DOHH2 (cell line): ENCODE measurements around the gene PSMD6.

Experiments used
- H3F3A ChIP-seq: fragments of 200-600 bp; sonication (generic), shearing (Covaris generic); 2 replicates; pipeline ENCODE4 v1.6.0; 2016; ENCODE audit warnings: antibody characterized with exemption, mild to moderate bottlenecking; ENCODE audit not compliant: control insufficient read depth, insufficient read depth
- H3K27ac ChIP-seq: fragments of 200-600 bp; sonication (generic); 2 replicates; pipeline ENCODE4 v1.5.1; 2014; ENCODE audit warnings: low read depth, mild to moderate bottlenecking, low read length, moderate library complexity
- H3K27me3 ChIP-seq: fragments of 200-600 bp; sonication (generic); 2 replicates; pipeline ENCODE4 v1.6.1; 2014; ENCODE audit warnings: mild to moderate bottlenecking, low read length, mixed read lengths; ENCODE audit not compliant: control insufficient read depth
- H3K36me3 ChIP-seq: fragments of 200-600 bp; sonication (generic); 2 replicates; pipeline ENCODE4 v1.6.1; 2014; ENCODE audit warnings: mild to moderate bottlenecking, low read length, moderate library complexity, mixed read lengths; ENCODE audit not compliant: control insufficient read depth
- H3K4me1 ChIP-seq: fragments of 200-600 bp; sonication (generic); 2 replicates; pipeline ENCODE4 v1.6.1; 2014; ENCODE audit warnings: mild to moderate bottlenecking, low read length, mixed read lengths; ENCODE audit not compliant: control insufficient read depth
- H3K4me2 ChIP-seq: fragments of 200-600 bp; sonication (generic); 2 replicates; pipeline ENCODE4 v1.6.0; 2014; ENCODE audit warnings: mild to moderate bottlenecking, low read length, moderate library complexity
- H3K4me3 ChIP-seq: fragments of 200-600 bp; sonication (generic); 2 replicates; pipeline ENCODE4 v1.5.1; 2014; ENCODE audit warnings: mild to moderate bottlenecking, low read length, mixed read lengths
- H3K79me2 ChIP-seq: fragments of 200-600 bp; sonication (generic); 2 replicates; pipeline ENCODE4 v1.6.1; 2014; ENCODE audit warnings: mild to moderate bottlenecking, low read length, mixed read lengths; ENCODE audit not compliant: control insufficient read depth
- H3K9me2 ChIP-seq: fragments of 200-600 bp; sonication (generic); replicated peaks from 2 replicates; pipeline ENCODE4 v1.6.1; 2014; ENCODE audit warnings: mild to moderate bottlenecking, low read length, mixed read lengths; ENCODE audit not compliant: control insufficient read depth
- H3K9me3 ChIP-seq: fragments of 200-600 bp; sonication (generic); 2 replicates; pipeline ENCODE4 v1.6.1; 2014; ENCODE audit warnings: antibody characterized with exemption, low read length, mixed read lengths; ENCODE audit not compliant: control insufficient read depth, insufficient read depth
- H4K20me1 ChIP-seq: fragments of 200-600 bp; sonication (generic); 2 replicates; pipeline ENCODE4 v1.6.0; 2014; ENCODE audit warnings: low read depth, mild to moderate bottlenecking, antibody characterized with exemption, low read length, moderate library complexity; ENCODE audit not compliant: control insufficient read depth, insufficient read depth
- CTCF ChIP-seq: fragments of 200-600 bp; sonication (generic); IDR thresholded peaks from one replicate; pipeline ENCODE4 v1.5.1; 2014; ENCODE audit warnings: antibody characterized with exemption, mild to moderate bottlenecking, low read depth, low read length; ENCODE audit not compliant: poor library complexity, severe bottlenecking
- EZH2phosphoT487 ChIP-seq: fragments of 200-600 bp; sonication (generic); IDR thresholded peaks from 2 replicates; pipeline ENCODE4 v1.6.1; 2017; ENCODE audit warnings: borderline replicate concordance, mild to moderate bottlenecking, antibody characterized with exemption, low read length, moderate library complexity, mixed read lengths

Gene PSMD6

DNA sequence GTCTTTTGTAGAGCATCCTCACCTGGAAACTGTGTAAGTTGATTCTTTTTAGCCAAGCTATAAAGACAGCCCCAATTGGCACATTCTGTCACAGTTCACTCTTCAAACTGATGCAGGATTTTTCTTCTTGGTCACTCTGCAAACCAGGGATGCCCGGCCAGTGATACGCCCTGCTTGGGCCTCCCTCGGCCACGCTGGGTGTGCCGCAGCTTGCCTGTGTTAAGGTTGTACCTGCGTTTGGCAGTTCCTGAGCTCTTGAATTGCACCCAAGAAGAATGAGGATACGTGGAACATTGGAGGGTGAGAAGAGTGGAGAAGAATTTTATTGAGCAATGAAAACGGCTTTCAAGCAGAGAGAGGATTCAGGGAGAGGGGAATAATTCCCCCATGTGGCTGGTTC, 49.9 kb downstream of the PSMD6 start:
- Histone ChIP-seq H3K36me3 (peaks cover 28% of the 10 kb centered on the region), H3K27me3 (no peaks in the 10 kb centered on the region), H4K20me1 (peaks cover 3% of the 10 kb centered on the region; the same call in 1 of the 2 replicates), H3F3A (0 out of 2 replicates have a peak, but pooled peaks cover under 1% of the 10 kb centered on the region), H3K4me3 (no peak overlapping the region), H3K4me1 (peaks cover 8% of the 10 kb centered on the region), H3K9me2 (no peaks in the 10 kb centered on the region), H3K27ac (no peak overlapping the region), H3K79me2 (peaks cover 42% of the 10 kb centered on the region), H3K4me2 (no peak overlapping the region), H3K9me3 (no peaks in the 10 kb centered on the region)
- no peak for TF ChIP-seq EZH2phosphoT487
- TF ChIP-seq CTCF = no peak

GRCh38 chr3:63972987-63973386, 50.3 kb downstream of the PSMD6 start:
- Histone ChIP-seq H3K4me1 (peaks cover 12% of the 10 kb centered on the region), H3K9me3 (no peaks in the 10 kb centered on the region), H3K27me3 (no peaks in the 10 kb centered on the region), H3K27ac (no peak overlapping the region), H3K9me2 (no peaks in the 10 kb centered on the region), H3K4me3 (no peak overlapping the region), H3K79me2 (peaks cover 46% of the 10 kb centered on the region), H4K20me1 (peaks cover 3% of the 10 kb centered on the region; the same call in 1 of the 2 replicates), H3F3A (0 out of 2 replicates have a peak, but pooled peaks cover 5% of the 10 kb centered on the region), H3K36me3 (peaks cover 28% of the 10 kb centered on the region), H3K4me2 (no peak overlapping the region)
- TF ChIP-seq EZH2phosphoT487 = no peak
- TF ChIP-seq CTCF = no peak

- Histone ChIP-seq H3F3A (0 out of 2 replicates have a peak, but pooled peaks cover 5% of the 10 kb centered on the region), H3K4me2 (no peak overlapping the region), H4K20me1 (peaks cover 7% of the 10 kb centered on the region; the same call in 1 of the 2 replicates), H3K4me3 (no peak overlapping the region), H3K79me2 (peaks cover 46% of the 10 kb centered on the region), H3K9me3 (no peaks in the 10 kb centered on the region), H3K9me2 (no peaks in the 10 kb centered on the region), H3K27ac (no peak overlapping the region), H3K27me3 (no peaks in the 10 kb centered on the region), H3K36me3 (peaks cover 31% of the 10 kb centered on the region), H3K4me1 (peaks cover 20% of the 10 kb centered on the region)
- no peak for TF ChIP-seq EZH2phosphoT487
- no peak for TF ChIP-seq CTCF
Measured at GRCh38 chr3:63972196-63972595, 51.1 kb downstream of the PSMD6 start.
